GM23338 (cell line): ENCODE data around the gene REC8. TPM values are rescaled to one million over a fixed set of nuclear protein-coding genes. Genes with fewer than 3 reads are reported as not detected.

ENCODE experiments used
- ATAC-seq: fragments of 200-7000 bp; cut with Tn5 transposase; 3 replicates; pipeline ENCODE4 v1.9.1; 2020
- DNase-seq: peaks from one replicate; pipeline ENCODE4 v3.0.0-alpha.2; 2015; ENCODE audit warnings: low spot score
- H2AFZ ChIP-seq: fragments of 200-600 bp; sonication (generic); 2 replicates; pipeline ENCODE4 v1.8.0; 2016; ENCODE audit warnings: antibody characterized with exemption, mild to moderate bottlenecking, moderate library complexity
- H3F3A ChIP-seq: fragments of 200-600 bp; sonication (generic); replicated peaks from 2 replicates; pipeline ENCODE4 v1.8.0; 2017; ENCODE audit warnings: antibody characterized with exemption, mixed run types, low read depth
- H3K27ac ChIP-seq: fragments of 200-600 bp; sonication (generic); 2 replicates; pipeline ENCODE4 v1.6.1; 2016; ENCODE audit warnings: low read depth
- H3K27me3 ChIP-seq: fragments of 200-600 bp; sonication (generic); 2 replicates; pipeline ENCODE4 v1.8.0; 2016; ENCODE audit warnings: mild to moderate bottlenecking, mixed run types, moderate library complexity; ENCODE audit not compliant: insufficient read depth
- H3K36me3 ChIP-seq: fragments of 200-600 bp; sonication (generic); 2 replicates; pipeline ENCODE4 v1.8.0; 2016; ENCODE audit warnings: mild to moderate bottlenecking; ENCODE audit not compliant: insufficient read depth
- H3K4me1 ChIP-seq: fragments of 200-600 bp; sonication (generic); 2 replicates; pipeline ENCODE4 v1.8.0; 2016; ENCODE audit warnings: mild to moderate bottlenecking, moderate library complexity; ENCODE audit not compliant: insufficient read depth
- H3K4me2 ChIP-seq: fragments of 200-600 bp; sonication (generic); 2 replicates; pipeline ENCODE4 v1.7.1; 2017; ENCODE audit warnings: mixed run types
- H3K4me3 ChIP-seq: fragments of 200-600 bp; sonication (generic); 2 replicates; pipeline ENCODE4 v1.6.1; 2016; ENCODE audit warnings: mixed run types
- H3K79me2 ChIP-seq: fragments of 200-600 bp; sonication (generic); replicated peaks from 2 replicates; pipeline ENCODE4 v1.8.0; 2017; ENCODE audit warnings: mild to moderate bottlenecking; ENCODE audit not compliant: insufficient read depth
- H3K9me2 ChIP-seq: fragments of 200-600 bp; sonication (generic); 2 replicates; pipeline ENCODE4 v1.8.0; 2017; ENCODE audit not compliant: insufficient read depth
- H4K20me1 ChIP-seq: fragments of 200-600 bp; sonication (generic); replicated peaks from 2 replicates; pipeline ENCODE4 v1.8.0; 2017; ENCODE audit warnings: mild to moderate bottlenecking; ENCODE audit not compliant: insufficient read depth
- H3K27ac Mint-ChIP-seq: 2 replicates; pipeline ENCODE4 v1.8.0; 2020; ENCODE audit warnings: inconsistent platforms, mild to moderate bottlenecking, moderate library complexity, mixed read lengths
- H3K27me3 Mint-ChIP-seq: 3 replicates; pipeline ENCODE4 v1.8.0; 2022; ENCODE audit warnings: low read depth, mild to moderate bottlenecking, moderate library complexity, mixed read lengths, inconsistent platforms; ENCODE audit not compliant: insufficient read depth, poor library complexity
- H3K36me3 Mint-ChIP-seq: 3 replicates; pipeline ENCODE4 v1.8.0; 2021; ENCODE audit warnings: low read depth, mild to moderate bottlenecking, inconsistent platforms, moderate library complexity, mixed read lengths
- H3K4me1 Mint-ChIP-seq: 3 replicates; pipeline ENCODE4 v1.8.0; 2020; ENCODE audit warnings: mild to moderate bottlenecking, inconsistent platforms, mixed read lengths
- H3K4me3 Mint-ChIP-seq: 3 replicates; pipeline ENCODE4 v1.8.0; 2021; ENCODE audit warnings: moderate library complexity, mild to moderate bottlenecking, inconsistent platforms, mixed read lengths
- H3K9me3 Mint-ChIP-seq: 3 replicates; pipeline ENCODE4 v1.8.0; 2020; ENCODE audit warnings: moderate library complexity, mild to moderate bottlenecking, inconsistent platforms, mixed read lengths
- CREB1 ChIP-seq: fragments of 250-450 bp; sonication (Bioruptor Pico); IDR thresholded peaks from 2 replicates; pipeline ENCODE4 v1.5.0; 2020; ENCODE audit warnings: low read depth, mild to moderate bottlenecking, moderate library complexity
- CTCF ChIP-seq, 2 experiments: fragments of 200-600 bp in 1 of 2; sonication (generic) in 1 of 2; conservative IDR thresholded peaks; 2 replicates each; pipeline versions ENCODE4 v1.5.1 to v1.6.1; 2016 to 2017; ENCODE audit warnings: antibody characterized with exemption in 2 of 2, low read depth in 2 of 2, mild to moderate bottlenecking in 2 of 2, moderate library complexity in 1 of 2
- ETS1 ChIP-seq: IDR thresholded peaks from 2 replicates; pipeline ENCODE4 v1.6.1; 2016; ENCODE audit warnings: antibody characterized with exemption
- EZH2 ChIP-seq: fragments of 200-600 bp; sonication (generic); IDR thresholded peaks from one replicate; pipeline ENCODE4 v1.8.0; 2017; ENCODE audit warnings: antibody characterized with exemption, mild to moderate bottlenecking, low read depth; ENCODE audit not compliant: unreplicated experiment
- EZH2phosphoT487 ChIP-seq: fragments of 200-600 bp; sonication (generic); IDR thresholded peaks from one replicate; pipeline ENCODE4 v1.8.1; 2018; ENCODE audit warnings: antibody characterized with exemption; ENCODE audit not compliant: unreplicated experiment
- JUNB ChIP-seq: IDR thresholded peaks from one replicate; pipeline ENCODE4 v1.6.1; 2016; ENCODE audit warnings: antibody characterized with exemption; ENCODE audit not compliant: unreplicated experiment
- NANOG ChIP-seq: IDR thresholded peaks from 2 replicates; pipeline ENCODE4 v1.6.1; 2016; ENCODE audit warnings: antibody characterized with exemption, borderline replicate concordance
- POLR2AphosphoS5 ChIP-seq: IDR thresholded peaks from 2 replicates; pipeline ENCODE4 v1.6.1; 2016; ENCODE audit warnings: antibody characterized with exemption, low read depth
- REST ChIP-seq: IDR thresholded peaks from one replicate; pipeline ENCODE4 v1.6.1; 2018; ENCODE audit warnings: antibody characterized with exemption; ENCODE audit not compliant: unreplicated experiment
- STAT1 ChIP-seq: IDR thresholded peaks from one replicate; pipeline ENCODE4 v1.6.1; 2016; ENCODE audit warnings: antibody characterized with exemption; ENCODE audit not compliant: unreplicated experiment
- ZNF114 ChIP-seq: fragments of 250-450 bp; sonication (Bioruptor Pico); IDR thresholded peaks from 2 replicates; pipeline ENCODE4 v1.5.0; 2020; ENCODE audit warnings: mild to moderate bottlenecking, moderate library complexity
- ZNF331 ChIP-seq: fragments of 250-450 bp; sonication (Bioruptor Pico); IDR thresholded peaks from 2 replicates; pipeline ENCODE4 v1.5.0; 2020; ENCODE audit warnings: low read depth, mild to moderate bottlenecking, moderate library complexity
- ZNF462 ChIP-seq: fragments of 250-450 bp; sonication (Bioruptor Pico); IDR thresholded peaks from 2 replicates; pipeline ENCODE4 v1.5.0; 2020; ENCODE audit warnings: mild to moderate bottlenecking, moderate library complexity
- polyA plus RNA-seq: library from polyadenylated mRNA; unstranded; fragments of >200 nt; fragmentation: Nextera tagmentation; extraction: Ambion mirVana; gene quantifications from 2 replicates; pipeline ENCODE4 v1.2.1, GENCODE V29; 2016
- total RNA-seq: library from RNA; depleted of rRNA; stranded (reverse); fragments of >200 nt; shearing (Covaris generic); gene quantifications from 2 replicates; pipeline ENCODE4 v1.2.3, GENCODE V29; 2014

The REC8 gene
- total and polyA plus RNA-seq, 2 experiments from 2014 or later, result 25.7 to 36.8 TPM

GRCh38 chr14:24197056-24197450 lies 25.2 kb downstream of the REC8 start:
- H3K36me3 Mint-ChIP-seq, result peaks cover 59% of the 10 kb centered on the region
- peaks cover 28% of the 10 kb centered on the region for H3K9me3 Mint-ChIP-seq
- DNase-seq (no peak), ATAC-seq (no peak)
- peaks cover 6% of the 10 kb centered on the region; the same call in 1 of the 2 replicates for H3K4me1 ChIP-seq
- TF ChIP-seq STAT1 (no peak), REST (no peak), NANOG (no peak), CTCF (conservative IDR thresholded peaks at IDR 0.05; ENCODE audit: low read depth in 2 of 2) (no peak), ETS1 (no peak), ZNF462 (no peak), CREB1 (CRISPR knock-in tag) (no peak), POLR2AphosphoS5 (no peak), ZNF331 (CRISPR knock-in tag) (no peak), ZNF114 (CRISPR knock-in tag) (no peak), EZH2 (no peak), JUNB (no peak), EZH2phosphoT487 (no peak)
- no peaks in the 10 kb centered on the region for H3K9me2 ChIP-seq
- H2AFZ ChIP-seq, result no peak overlapping the region
- no peaks in the 10 kb centered on the region for H3K27me3 ChIP-seq
- H3K4me1 Mint-ChIP-seq, result peaks cover 31% of the 10 kb centered on the region
- peak overlapping the region; percentile 90 for H3K4me2 ChIP-seq
- no peak overlapping the region for H3K27ac ChIP-seq
- 0 out of 2 replicates have a peak, but pooled peaks cover 6% of the 10 kb centered on the region for H3K79me2 ChIP-seq
- H3K27ac Mint-ChIP-seq, result no peak overlapping the region
- peak overlapping the region; percentile 91 for H3K4me3 Mint-ChIP-seq
- no peaks in the 10 kb centered on the region; the same call in 1 of the 2 replicates for H4K20me1 ChIP-seq
- 0 out of 2 replicates have a peak, but pooled peaks cover 10% of the 10 kb centered on the region for H3K36me3 ChIP-seq
- peaks cover 22% of the 10 kb centered on the region for H3K27me3 Mint-ChIP-seq
- peaks cover 22% of the 10 kb centered on the region for H3F3A ChIP-seq
- peak overlapping the region; percentile 95; the same call in 1 of the 2 replicates for H3K4me3 ChIP-seq
